Glutamatergic neuron (in vitro differentiated cells): ENCODE measurements around the gene MVD. TPM values are rescaled to one million over a fixed set of nuclear protein-coding genes. Genes with fewer than 3 reads are reported as not detected.

Source experiments
- DNase-seq: peaks from one replicate; pipeline ENCODE4 v3.0.0; 2022
- H3K27ac Mint-ChIP-seq: one replicate; pipeline ENCODE4 v1.8.0; 2020; ENCODE audit warnings: mild to moderate bottlenecking, mixed read lengths, inconsistent platforms; ENCODE audit not compliant: unreplicated experiment
- H3K27me3 Mint-ChIP-seq: one replicate; pipeline ENCODE4 v1.8.0; 2020; ENCODE audit warnings: mild to moderate bottlenecking, moderate library complexity, mixed read lengths, inconsistent platforms; ENCODE audit not compliant: unreplicated experiment
- H3K36me3 Mint-ChIP-seq: one replicate; pipeline ENCODE4 v1.8.0; 2020; ENCODE audit warnings: mild to moderate bottlenecking, mixed read lengths, inconsistent platforms; ENCODE audit not compliant: unreplicated experiment
- H3K4me1 Mint-ChIP-seq: one replicate; pipeline ENCODE4 v1.8.0; 2020; ENCODE audit warnings: mild to moderate bottlenecking, low read depth, mixed read lengths, inconsistent platforms; ENCODE audit not compliant: unreplicated experiment
- H3K4me3 Mint-ChIP-seq: one replicate; pipeline ENCODE4 v1.8.0; 2020; ENCODE audit warnings: mild to moderate bottlenecking, mixed read lengths, inconsistent platforms; ENCODE audit not compliant: unreplicated experiment
- H3K9me3 Mint-ChIP-seq: one replicate; pipeline ENCODE4 v1.8.0; 2020; ENCODE audit warnings: mild to moderate bottlenecking, moderate library complexity, mixed read lengths, inconsistent platforms; ENCODE audit not compliant: unreplicated experiment
- total RNA-seq: library from RNA; stranded (reverse); fragmentation: NEBNext Ultra II Directional; extraction: Animal tissue kit (Norgen Biotek cat#: 25700); gene quantifications from one replicate; pipeline ENCODE4 v1.2.1, GENCODE V29; 2021; ENCODE audit not compliant: unreplicated experiment
- TF ChIP-seq, protein P1 (sequence below): fragments of 200-600 bp; sonication (generic); IDR thresholded peaks from one replicate; pipeline ENCODE4 v1.5.0; 2021; ENCODE audit not compliant: partially characterized antibody, unreplicated experiment

Gene MVD
- total RNA-seq, 1 donor from 2014 or later: 227 TPM

DNA sequence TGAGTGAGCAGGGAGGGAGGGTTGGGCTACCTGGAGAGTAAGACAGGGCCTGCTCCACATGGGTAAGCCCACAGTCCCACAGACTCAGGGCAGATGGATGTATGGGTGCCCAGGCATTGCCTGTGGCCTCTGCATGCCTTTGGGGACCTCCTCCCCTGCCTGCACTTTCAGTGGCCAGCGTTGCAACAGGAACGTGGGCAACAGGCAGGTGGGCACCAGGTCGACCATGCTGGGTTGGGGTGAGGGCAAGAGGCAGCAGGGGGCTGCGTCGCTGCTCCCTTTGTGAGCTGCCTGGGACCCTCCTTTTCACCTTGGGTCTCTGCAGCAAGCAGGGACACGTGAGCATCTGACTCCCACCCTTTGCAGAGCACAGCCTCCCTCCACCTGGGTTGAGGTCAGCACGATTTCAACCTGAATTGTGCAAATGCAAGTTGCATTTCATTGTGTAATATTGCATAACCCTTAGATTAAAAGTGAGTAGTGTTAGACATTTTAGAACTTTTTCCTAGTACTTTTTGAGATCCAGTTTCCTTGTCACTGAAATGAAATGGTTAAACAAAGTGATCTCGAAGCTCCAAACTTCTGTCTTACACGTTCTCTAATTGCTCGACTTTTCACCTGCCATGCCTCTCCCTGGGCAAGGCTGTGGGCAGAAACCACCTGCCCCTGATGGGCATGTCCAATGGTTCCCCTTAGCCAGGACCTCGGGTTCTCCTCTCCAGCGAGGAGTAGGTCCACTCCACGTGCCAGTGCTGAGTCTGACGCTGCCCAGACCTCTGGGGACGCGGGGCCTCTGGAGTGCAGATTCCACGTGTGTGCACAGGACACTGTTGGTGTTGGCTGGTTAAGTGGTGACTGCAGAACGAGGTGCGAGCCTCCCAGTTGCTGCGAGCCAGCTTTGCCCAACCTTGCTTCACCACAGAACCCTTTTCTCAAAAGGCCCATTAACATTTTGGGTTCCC, 57.4 kb downstream of the MVD start:
- Mint-ChIP-seq H3K9me3 (peaks cover 1% of the 10 kb centered on the region), H3K27ac (no peak overlapping the region), H3K4me3 (no peak overlapping the region), H3K27me3 (peaks cover 2% of the 10 kb centered on the region), H3K4me1 (peaks cover 30% of the 10 kb centered on the region), H3K36me3 (no peaks in the 10 kb centered on the region)
- TF ChIP-seq, protein P1, sequence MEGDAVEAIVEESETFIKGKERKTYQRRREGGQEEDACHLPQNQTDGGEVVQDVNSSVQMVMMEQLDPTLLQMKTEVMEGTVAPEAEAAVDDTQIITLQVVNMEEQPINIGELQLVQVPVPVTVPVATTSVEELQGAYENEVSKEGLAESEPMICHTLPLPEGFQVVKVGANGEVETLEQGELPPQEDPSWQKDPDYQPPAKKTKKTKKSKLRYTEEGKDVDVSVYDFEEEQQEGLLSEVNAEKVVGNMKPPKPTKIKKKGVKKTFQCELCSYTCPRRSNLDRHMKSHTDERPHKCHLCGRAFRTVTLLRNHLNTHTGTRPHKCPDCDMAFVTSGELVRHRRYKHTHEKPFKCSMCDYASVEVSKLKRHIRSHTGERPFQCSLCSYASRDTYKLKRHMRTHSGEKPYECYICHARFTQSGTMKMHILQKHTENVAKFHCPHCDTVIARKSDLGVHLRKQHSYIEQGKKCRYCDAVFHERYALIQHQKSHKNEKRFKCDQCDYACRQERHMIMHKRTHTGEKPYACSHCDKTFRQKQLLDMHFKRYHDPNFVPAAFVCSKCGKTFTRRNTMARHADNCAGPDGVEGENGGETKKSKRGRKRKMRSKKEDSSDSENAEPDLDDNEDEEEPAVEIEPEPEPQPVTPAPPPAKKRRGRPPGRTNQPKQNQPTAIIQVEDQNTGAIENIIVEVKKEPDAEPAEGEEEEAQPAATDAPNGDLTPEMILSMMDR: no peak
- no peak for DNase-seq

GRCh38 chr16:88602091-88602490, 60.8 kb downstream of the MVD start:
- Mint-ChIP-seq H3K27me3 (peaks cover 2% of the 10 kb centered on the region), H3K27ac (no peak overlapping the region), H3K4me1 (peaks cover 18% of the 10 kb centered on the region), H3K4me3 (no peak overlapping the region), H3K36me3 (peaks cover 5% of the 10 kb centered on the region), H3K9me3 (peaks cover 1% of the 10 kb centered on the region)
- TF ChIP-seq, protein P1: no peak
- no peak for DNase-seq

Other genes with a start within 250 kb of the MVD start
- gene ZFPM1, start 209.8 kb downstream of the MVD start, total RNA-seq: 11.1 TPM
- gene ZC3H18, start 92.7 kb downstream of the MVD start, total RNA-seq: 48.9 TPM
- not detected for gene IL17C, start 24.5 kb downstream of the MVD start, total RNA-seq
- gene CYBA, start 12.0 kb downstream of the MVD start, total RNA-seq: 28.7 TPM
- not detected for gene SNAI3, start 23.4 kb upstream of the MVD start, total RNA-seq
- 26.5 TPM for gene RNF166, start 43.3 kb upstream of the MVD start, total RNA-seq
- gene CTU2, start 43.4 kb upstream of the MVD start, total RNA-seq: 32.4 TPM
- gene PIEZO1, start 122.1 kb upstream of the MVD start, total RNA-seq: 12.3 TPM
- 5.6 TPM for gene CDT1, start 140.7 kb upstream of the MVD start, total RNA-seq
- 54.4 TPM for gene APRT, start 148.8 kb upstream of the MVD start, total RNA-seq
- 31.7 TPM for gene GALNS, start 193.9 kb upstream of the MVD start, total RNA-seq
- 50.6 TPM for gene TRAPPC2L, start 194.0 kb upstream of the MVD start, total RNA-seq
- gene PABPN1L, start 203.6 kb upstream of the MVD start, total RNA-seq: 3.9 TPM